Spleen (tissue), 7 donors: ENCODE results near the gene CCHCR1.

Source experiments
- CTCF ChIP-seq, 11 experiments: fragments of 200-600 bp in 7 of 11; fragments of 450-650 bp in 4 of 11; sonication (generic) in 4 of 11; IDR thresholded peaks in 8 of 11; conservative IDR thresholded peaks in 3 of 11; 1 replicate in 7 of 11; 2 replicates in 4 of 11; pipeline versions ENCODE4 v1.4.0 to v1.8.0; 2016 to 2021; ENCODE audit warnings: antibody characterized with exemption in 11 of 11, inconsistent platforms in 4 of 11, mild to moderate bottlenecking in 1 of 11
- POLR2AphosphoS5 ChIP-seq, 3 donors: sonication (generic); formaldehyde crosslinking; IDR thresholded peaks; one replicate each; pipeline ENCODE4 v1.5.1; 2017; ENCODE audit warnings: antibody characterized with exemption in 3 of 3
- donor health status: DM: no; HTN: no; CAD: no; lungs with moderate emphysema.
- donor health status: DM: no; HTN: no; CAD: no.
- donor health status: DM: no; HTN: no; CAD: no.

- TF ChIP-seq POLR2AphosphoS5 (IDR thresholded peaks at IDR 0.05) = no peak
- no peak for TF ChIP-seq CTCF (IDR thresholded peaks at IDR 0.05 in 8 of 11, conservative IDR thresholded peaks at IDR 0.05 in 3 of 11)
These were observed 45.1 kb downstream of the CCHCR1 start, which contains the start of gene C6orf15 for GRCh38 chr6:31112478-31112877.
